Neural crest cell (in vitro differentiated cells): ENCODE measurements around the gene LRGUK. TPM values are rescaled to one million over a fixed set of nuclear protein-coding genes. Genes with fewer than 3 reads are reported as not detected.

Source experiments
- DNase-seq: peaks from one replicate; pipeline ENCODE4 v3.0.0; 2021; ENCODE audit warnings: low read depth, mixed read lengths, low spot score
- H3K27ac Mint-ChIP-seq: one replicate; pipeline ENCODE4 v1.8.0; 2021; ENCODE audit warnings: mild to moderate bottlenecking, mixed read lengths; ENCODE audit not compliant: unreplicated experiment
- H3K27me3 Mint-ChIP-seq: 2 replicates; pipeline ENCODE4 v1.8.0; 2021; ENCODE audit warnings: low read depth, mild to moderate bottlenecking, mixed read lengths
- H3K36me3 Mint-ChIP-seq: 2 replicates; pipeline ENCODE4 v1.8.0; 2021; ENCODE audit warnings: low read depth, mild to moderate bottlenecking, mixed read lengths
- H3K4me1 Mint-ChIP-seq: 2 replicates; pipeline ENCODE4 v1.8.0; 2021; ENCODE audit warnings: mixed read lengths
- H3K4me3 Mint-ChIP-seq: one replicate; pipeline ENCODE4 v1.8.0; 2021; ENCODE audit warnings: mild to moderate bottlenecking, mixed read lengths
- H3K9me3 Mint-ChIP-seq: 2 replicates; pipeline ENCODE4 v1.8.0; 2021; ENCODE audit warnings: mixed read lengths
- total RNA-seq: library from RNA; stranded (reverse); gene quantifications from 2 replicates; pipeline ENCODE4 v1.2.1, GENCODE V29; 2021
- TF ChIP-seq, protein P1 (sequence below): fragments of 200-600 bp; sonication (generic); conservative IDR thresholded peaks from 2 replicates; pipeline ENCODE4 v1.5.0; 2021; ENCODE audit warnings: antibody characterized with exemption, mild to moderate bottlenecking

Gene LRGUK
- total RNA-seq, 1 donor from 2014 or later: 1.0 TPM

DNA sequence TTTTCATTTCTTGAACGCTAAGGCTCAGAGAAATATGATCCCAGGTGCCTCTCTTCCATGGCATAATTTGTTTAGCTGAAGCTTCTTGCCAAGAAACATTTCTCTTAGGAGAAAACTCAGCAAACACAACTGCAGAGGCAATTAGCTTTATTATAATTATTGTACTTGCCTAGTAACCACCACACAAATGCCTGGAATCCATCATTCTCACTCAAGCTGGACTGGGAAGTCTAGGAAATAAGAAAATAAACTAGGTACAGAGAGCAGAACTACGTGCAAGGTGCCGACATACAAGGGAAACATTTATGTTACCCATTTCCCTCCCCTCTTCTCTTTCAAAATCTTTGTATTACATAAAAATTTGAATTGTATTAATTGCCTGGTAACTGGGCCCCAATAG lies 174.5 kb downstream of the LRGUK start:
- H3K27ac Mint-ChIP-seq: no peak overlapping the region
- no peaks in the 10 kb centered on the region for H3K4me1 Mint-ChIP-seq
- H3K27me3 Mint-ChIP-seq: no peaks in the 10 kb centered on the region
- TF ChIP-seq, protein P1, sequence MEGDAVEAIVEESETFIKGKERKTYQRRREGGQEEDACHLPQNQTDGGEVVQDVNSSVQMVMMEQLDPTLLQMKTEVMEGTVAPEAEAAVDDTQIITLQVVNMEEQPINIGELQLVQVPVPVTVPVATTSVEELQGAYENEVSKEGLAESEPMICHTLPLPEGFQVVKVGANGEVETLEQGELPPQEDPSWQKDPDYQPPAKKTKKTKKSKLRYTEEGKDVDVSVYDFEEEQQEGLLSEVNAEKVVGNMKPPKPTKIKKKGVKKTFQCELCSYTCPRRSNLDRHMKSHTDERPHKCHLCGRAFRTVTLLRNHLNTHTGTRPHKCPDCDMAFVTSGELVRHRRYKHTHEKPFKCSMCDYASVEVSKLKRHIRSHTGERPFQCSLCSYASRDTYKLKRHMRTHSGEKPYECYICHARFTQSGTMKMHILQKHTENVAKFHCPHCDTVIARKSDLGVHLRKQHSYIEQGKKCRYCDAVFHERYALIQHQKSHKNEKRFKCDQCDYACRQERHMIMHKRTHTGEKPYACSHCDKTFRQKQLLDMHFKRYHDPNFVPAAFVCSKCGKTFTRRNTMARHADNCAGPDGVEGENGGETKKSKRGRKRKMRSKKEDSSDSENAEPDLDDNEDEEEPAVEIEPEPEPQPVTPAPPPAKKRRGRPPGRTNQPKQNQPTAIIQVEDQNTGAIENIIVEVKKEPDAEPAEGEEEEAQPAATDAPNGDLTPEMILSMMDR: no peak
- H3K9me3 Mint-ChIP-seq: no peaks in the 10 kb centered on the region
- no peak overlapping the region for H3K4me3 Mint-ChIP-seq
- no peak for DNase-seq
- peaks cover 25% of the 10 kb centered on the region for H3K36me3 Mint-ChIP-seq

DNA sequence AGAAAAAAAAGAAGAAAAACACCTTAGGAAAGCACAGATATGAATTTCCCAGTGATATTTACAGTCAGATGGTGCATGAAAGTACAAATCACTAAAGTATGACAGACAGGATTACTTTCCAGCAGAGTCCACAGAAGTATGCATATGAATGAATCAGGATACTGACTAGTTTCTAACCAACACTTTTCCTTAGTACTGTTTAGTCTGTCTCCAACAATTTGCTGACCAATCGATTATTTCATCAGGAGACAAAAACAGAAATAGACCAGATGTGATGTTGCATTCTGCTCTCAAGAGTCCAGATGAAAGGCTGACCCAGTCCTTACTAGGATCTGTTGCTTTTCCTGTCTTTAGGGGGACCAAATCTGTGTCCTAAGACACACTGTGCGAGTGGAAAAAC lies 175.0 kb downstream of the LRGUK start:
- Mint-ChIP-seq H3K27me3 (no peaks in the 10 kb centered on the region), H3K4me3 (no peak overlapping the region), H3K4me1 (no peaks in the 10 kb centered on the region), H3K9me3 (no peaks in the 10 kb centered on the region), H3K36me3 (peaks cover 26% of the 10 kb centered on the region), H3K27ac (no peak overlapping the region)
- DNase-seq: no peak
- TF ChIP-seq, protein P1: no peak

DNA sequence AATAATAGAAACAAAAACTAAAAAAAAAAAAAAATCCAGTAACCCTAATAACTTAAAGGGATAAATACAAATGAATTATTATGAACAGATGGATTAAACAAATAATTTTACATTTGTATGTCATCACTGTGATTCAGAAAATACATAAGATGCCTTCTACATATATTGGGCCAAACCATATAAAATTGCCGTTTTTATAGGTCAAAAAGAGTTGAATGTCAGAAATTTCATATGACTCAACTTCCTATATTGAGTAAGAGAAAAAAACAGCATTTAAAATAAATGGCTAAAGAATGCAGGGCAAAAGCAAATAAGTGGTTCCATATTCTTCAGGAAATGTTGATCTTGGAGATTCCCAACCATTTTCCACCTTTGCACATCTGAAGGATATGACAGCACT lies 180.2 kb downstream of the LRGUK start:
- Mint-ChIP-seq H3K4me3 (no peak overlapping the region), H3K36me3 (peaks cover 15% of the 10 kb centered on the region), H3K9me3 (no peaks in the 10 kb centered on the region), H3K4me1 (no peaks in the 10 kb centered on the region), H3K27ac (no peak overlapping the region), H3K27me3 (no peaks in the 10 kb centered on the region)
- DNase-seq: no peak
- TF ChIP-seq, protein P1: no peak

DNA sequence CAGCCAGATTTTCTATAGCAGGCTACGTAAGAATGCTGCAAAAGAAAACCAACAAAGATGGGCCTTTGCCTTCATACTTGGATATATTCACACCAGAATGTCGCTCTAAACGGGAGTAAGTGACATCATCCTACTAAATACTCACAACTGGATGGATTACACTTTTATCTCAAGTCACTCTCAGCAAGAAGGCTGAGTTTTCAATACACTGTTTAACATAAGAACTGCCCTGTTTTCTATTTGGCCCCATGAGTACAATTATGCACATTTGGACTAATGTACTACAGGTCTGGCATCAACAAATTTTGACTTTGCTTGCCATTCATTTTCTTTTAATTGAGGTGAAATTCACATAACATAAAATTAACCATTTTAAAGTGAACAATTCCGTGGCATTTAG lies 181.4 kb downstream of the LRGUK start:
- Mint-ChIP-seq H3K27me3 (no peaks in the 10 kb centered on the region), H3K4me3 (no peak overlapping the region), H3K27ac (no peak overlapping the region), H3K36me3 (peaks cover 13% of the 10 kb centered on the region), H3K9me3 (no peaks in the 10 kb centered on the region), H3K4me1 (no peaks in the 10 kb centered on the region)
- no peak for DNase-seq
- TF ChIP-seq, protein P1: no peak

DNA sequence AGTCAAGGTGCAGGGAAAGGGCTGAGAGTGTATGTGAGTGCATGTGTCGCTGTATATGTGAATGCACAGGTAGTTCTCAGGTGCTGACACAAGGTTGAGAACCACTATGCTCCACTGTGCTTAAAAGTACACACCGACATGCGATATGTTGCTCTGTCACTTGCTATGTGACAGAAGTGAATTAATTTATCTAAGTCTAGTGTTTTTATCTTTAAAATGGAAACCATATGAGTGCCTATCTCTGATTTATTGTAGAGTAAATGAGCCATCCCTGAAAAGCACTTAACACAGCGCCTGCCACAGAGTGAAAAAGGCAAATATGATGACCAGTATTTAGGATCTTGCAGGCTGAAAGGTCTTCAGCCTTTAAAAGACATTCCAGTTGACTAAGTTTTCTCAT lies 184.7 kb downstream of the LRGUK start:
- H3K4me3 Mint-ChIP-seq: no peak overlapping the region
- H3K4me1 Mint-ChIP-seq: peaks cover 14% of the 10 kb centered on the region
- H3K9me3 Mint-ChIP-seq: no peaks in the 10 kb centered on the region
- H3K36me3 Mint-ChIP-seq: peaks cover 5% of the 10 kb centered on the region
- DNase-seq: no peak
- H3K27me3 Mint-ChIP-seq: no peaks in the 10 kb centered on the region
- TF ChIP-seq, protein P1: no peak
- no peak overlapping the region for H3K27ac Mint-ChIP-seq

DNA sequence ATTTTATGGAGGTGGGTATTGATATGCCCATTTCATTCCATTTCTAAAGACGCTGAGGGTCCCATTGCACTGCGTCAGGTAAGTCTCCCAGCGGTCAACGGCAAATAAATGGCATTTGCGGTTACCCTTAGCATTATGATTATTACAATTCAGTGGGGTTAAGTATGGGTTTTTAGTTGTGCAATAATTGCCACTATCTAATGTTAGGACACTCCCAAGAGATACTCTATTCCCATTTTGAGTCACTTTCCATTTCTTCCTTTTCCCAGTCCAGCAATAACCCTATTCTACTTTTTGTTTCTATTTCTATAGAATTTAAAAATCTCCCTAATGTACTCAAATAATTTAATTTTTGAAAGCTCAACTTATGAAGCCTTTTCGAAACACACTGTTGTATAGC lies 185.6 kb downstream of the LRGUK start:
- no peak for DNase-seq
- Mint-ChIP-seq H3K27ac (no peak overlapping the region), H3K9me3 (no peaks in the 10 kb centered on the region), H3K27me3 (no peaks in the 10 kb centered on the region), H3K4me3 (no peak overlapping the region), H3K36me3 (peaks cover 5% of the 10 kb centered on the region), H3K4me1 (peaks cover 23% of the 10 kb centered on the region)
- TF ChIP-seq, protein P1: no peak
